H9 (cell line): ENCODE measurements around the gene SRP19. TPM values are rescaled to one million over a fixed set of nuclear protein-coding genes. Genes with fewer than 3 reads are reported as not detected.

Experiments used
- DNase-seq: peaks from one replicate; pipeline ENCODE4 v3.0.0-alpha.2; 2017
- H2AFZ ChIP-seq: one replicate; pipeline ENCODE4 v1.6.1; 2013; ENCODE audit warnings: mild to moderate bottlenecking, low read length, control low read depth, moderate library complexity
- H2AK5ac ChIP-seq: 2 replicates; pipeline ENCODE4 v1.6.1; 2013; ENCODE audit warnings: low read length, control low read depth, mixed read lengths; ENCODE audit not compliant: insufficient read length
- H2BK120ac ChIP-seq: one replicate; pipeline ENCODE4 v1.6.1; 2013; ENCODE audit warnings: low read depth, mild to moderate bottlenecking, low read length, control low read depth, inconsistent platforms; ENCODE audit not compliant: poor library complexity, severe bottlenecking
- H2BK12ac ChIP-seq: 2 replicates; pipeline ENCODE4 v1.6.1; 2013; ENCODE audit warnings: low read length, control low read depth, mixed read lengths, low read depth; ENCODE audit not compliant: insufficient read length
- H2BK15ac ChIP-seq: 2 replicates; pipeline ENCODE4 v1.6.1; 2013; ENCODE audit warnings: low read depth, low read length, control low read depth
- H2BK20ac ChIP-seq: one replicate; pipeline ENCODE4 v1.6.1; 2013; ENCODE audit warnings: low read depth, mild to moderate bottlenecking, low read length, control low read depth, inconsistent platforms; ENCODE audit not compliant: poor library complexity, severe bottlenecking
- H2BK5ac ChIP-seq: 2 replicates; pipeline ENCODE4 v1.6.1; 2013; ENCODE audit warnings: low read length, control low read depth, mixed read lengths; ENCODE audit not compliant: insufficient read length
- H3K14ac ChIP-seq: 2 replicates; pipeline ENCODE4 v1.6.1; 2013; ENCODE audit warnings: low read length, control low read depth; ENCODE audit not compliant: insufficient read depth
- H3K18ac ChIP-seq: 2 replicates; pipeline ENCODE4 v1.6.1; 2013; ENCODE audit warnings: low read depth, mild to moderate bottlenecking, mixed read lengths, low read length, control low read depth; ENCODE audit not compliant: insufficient read length
- H3K23ac ChIP-seq: 2 replicates; pipeline ENCODE4 v1.6.1; 2013; ENCODE audit warnings: low read length, control low read depth, mixed read lengths, low read depth; ENCODE audit not compliant: insufficient read length
- H3K23me2 ChIP-seq: 2 replicates; pipeline ENCODE4 v1.6.1; 2013; ENCODE audit warnings: low read depth, mild to moderate bottlenecking, mixed read lengths, low read length, control low read depth; ENCODE audit not compliant: insufficient read length, poor library complexity, severe bottlenecking
- H3K27ac ChIP-seq: 2 replicates; pipeline ENCODE4 v1.5.1; 2013; ENCODE audit warnings: low read length, control low read depth, mixed read lengths, low read depth; ENCODE audit not compliant: insufficient read length
- H3K27me3 ChIP-seq: 2 replicates; pipeline ENCODE4 v1.6.1; 2013; ENCODE audit warnings: low read length, control low read depth, inconsistent platforms; ENCODE audit not compliant: insufficient read depth
- H3K4ac ChIP-seq: 2 replicates; pipeline ENCODE4 v1.6.1; 2013; ENCODE audit warnings: low read depth, mild to moderate bottlenecking, control low read depth, inconsistent platforms, low read length, moderate library complexity
- H3K4me1 ChIP-seq: 2 replicates; pipeline ENCODE4 v1.6.1; 2013; ENCODE audit warnings: low read length, control low read depth, inconsistent platforms; ENCODE audit not compliant: insufficient read depth
- H3K4me2 ChIP-seq: 2 replicates; pipeline ENCODE4 v1.6.1; 2013; ENCODE audit warnings: low read length, control low read depth, mixed read lengths; ENCODE audit not compliant: insufficient read length, insufficient read depth
- H3K56ac ChIP-seq: 2 replicates; pipeline ENCODE4 v1.6.1; 2013; ENCODE audit warnings: low read depth, mild to moderate bottlenecking, mixed read lengths, low read length, control low read depth; ENCODE audit not compliant: insufficient read length
- H3K79me1 ChIP-seq: 2 replicates; pipeline ENCODE4 v1.6.1; 2013; ENCODE audit warnings: low read depth, mild to moderate bottlenecking, moderate library complexity, low read length, control low read depth, inconsistent platforms; ENCODE audit not compliant: insufficient read depth, poor library complexity, severe bottlenecking
- H3K79me2 ChIP-seq: 2 replicates; pipeline ENCODE4 v1.6.1; 2013; ENCODE audit warnings: low read length, control low read depth, inconsistent platforms; ENCODE audit not compliant: insufficient read depth
- H3K9ac ChIP-seq: 2 replicates; pipeline ENCODE4 v1.6.1; 2013; ENCODE audit warnings: low read length, control low read depth, mixed read lengths; ENCODE audit not compliant: insufficient read length; ENCODE audit errors: extremely low read depth
- H3K9me3 ChIP-seq: one replicate; pipeline ENCODE4 v1.6.1; 2013; ENCODE audit warnings: low read depth, low read length, inconsistent platforms; ENCODE audit not compliant: control insufficient read depth
- H3T11ph ChIP-seq: one replicate; pipeline ENCODE4 v1.6.1; 2013; ENCODE audit warnings: mild to moderate bottlenecking, low read length, control low read depth, inconsistent platforms
- H4K20me1 ChIP-seq: one replicate; pipeline ENCODE4 v1.6.1; 2013; ENCODE audit not compliant: control insufficient read depth, insufficient read length, insufficient read depth
- H4K5ac ChIP-seq: 2 replicates; pipeline ENCODE4 v1.6.1; 2013; ENCODE audit warnings: low read depth, mild to moderate bottlenecking, mixed read lengths, low read length, control low read depth; ENCODE audit not compliant: insufficient read length
- H4K8ac ChIP-seq: replicated peaks from 2 replicates; pipeline ENCODE4 v1.6.1; 2013; ENCODE audit warnings: low read length, control low read depth, mixed read lengths, low read depth; ENCODE audit not compliant: insufficient read length
- H4K91ac ChIP-seq: 2 replicates; pipeline ENCODE4 v1.6.1; 2013; ENCODE audit warnings: low read depth, mild to moderate bottlenecking, moderate library complexity, mixed read lengths, low read length, control low read depth; ENCODE audit not compliant: insufficient read length
- H3K27ac Mint-ChIP-seq, 3 experiments: 2 replicates in 2 of 3; 3 replicates in 1 of 3; pipeline ENCODE4 v1.8.0; 2020 to 2021; ENCODE audit warnings: mixed read lengths in 3 of 3, mild to moderate bottlenecking in 1 of 3, moderate library complexity in 1 of 3
- H3K27me3 Mint-ChIP-seq: 2 replicates; pipeline ENCODE4 v1.8.0; 2021; ENCODE audit warnings: low read depth, mild to moderate bottlenecking, moderate library complexity, mixed read lengths
- H3K36me3 Mint-ChIP-seq, 3 experiments: 2 replicates in 2 of 3; 3 replicates in 1 of 3; pipeline ENCODE4 v1.8.0; 2020 to 2021; ENCODE audit warnings: low read depth in 3 of 3, mixed read lengths in 3 of 3; ENCODE audit not compliant: insufficient read depth in 1 of 3
- H3K4me1 Mint-ChIP-seq, 2 experiments: 2 replicates each; pipeline ENCODE4 v1.8.0; 2020; ENCODE audit warnings: mixed read lengths in 2 of 2
- H3K4me3 Mint-ChIP-seq, 2 experiments: 2 replicates in 1 of 2; 3 replicates in 1 of 2; pipeline ENCODE4 v1.8.0; 2020 to 2021; ENCODE audit warnings: mild to moderate bottlenecking in 2 of 2, mixed read lengths in 2 of 2, moderate library complexity in 1 of 2
- H3K9me3 Mint-ChIP-seq, 2 experiments: 2 replicates in 1 of 2; 3 replicates in 1 of 2; pipeline ENCODE4 v1.8.0; 2020; ENCODE audit warnings: mild to moderate bottlenecking in 2 of 2, mixed read lengths in 2 of 2, moderate library complexity in 1 of 2
- CTCF ChIP-seq: fragments of 200-600 bp; sonication (generic); conservative IDR thresholded peaks from 3 replicates; pipeline ENCODE4 v1.8.0; 2021; ENCODE audit warnings: antibody characterized with exemption, mild to moderate bottlenecking
- WGBS: extraction: QIAGEN DNeasy Blood & Tissue Kit; methylation state at CpG from one replicate; pipeline ENCODE4 v1.1.7; 2013; ENCODE audit warnings: missing lambda C conversion rate, low lambda C conversion rate, mixed read lengths; ENCODE audit not compliant: insufficient read length; ENCODE audit errors: extremely low coverage; 5-methylcytosine and 5-hydroxymethylcytosine counted together
- total RNA-seq: library from RNA; stranded (reverse); gene quantifications from 2 replicates; pipeline ENCODE4 v1.2.1, GENCODE V29; 2021

SRP19 gene
- total RNA-seq, 1 experiment from 2014 or later = 78.9 TPM

GRCh38 chr5:112866739-112867138 lies 5.7 kb downstream of the SRP19 start:
- no peak overlapping the region for H3T11ph ChIP-seq

More at GRCh38 chr5:112866739-112867138, 5.7 kb downstream of the SRP19 start:
- Histone ChIP-seq H2AFZ (no peak overlapping the region), H4K5ac (no peak overlapping the region), H3K79me2 (peaks cover 14% of the 10 kb centered on the region; the same call in 1 of the 2 replicates), H3K14ac (no peak overlapping the region), H2AK5ac (no peak overlapping the region), H3K23ac (no peak overlapping the region), H2BK120ac (no peak overlapping the region), H3K79me1 (peaks cover 3% of the 10 kb centered on the region), H3K4me1 (no peaks in the 10 kb centered on the region), H2BK15ac (no peak overlapping the region), H3K18ac (no peak overlapping the region), H4K91ac (no peak overlapping the region), H3K9ac (no peak overlapping the region), H4K20me1 (no peaks in the 10 kb centered on the region), H3K4me2 (no peak overlapping the region), H2BK20ac (no peak overlapping the region), H2BK5ac (no peak overlapping the region), H2BK12ac (no peak overlapping the region), H4K8ac (no peak overlapping the region), H3K27me3 (no peaks in the 10 kb centered on the region), H3K4ac (no peak overlapping the region), H3K9me3 (no peaks in the 10 kb centered on the region), H3K23me2 (peaks cover 4% of the 10 kb centered on the region), H3K27ac (no peak overlapping the region), H3K56ac (no peak overlapping the region)
- Mint-ChIP-seq H3K27me3 (no peaks in the 10 kb centered on the region), H3K27ac (no peak overlapping the region), H3K4me1 (peaks cover 12 to 14% of the 10 kb centered on the region in 2 experiments), H3K9me3 (no peaks in the 10 kb centered on the region), H3K36me3 (peaks cover 42 to 85% (median 64%) of the 10 kb centered on the region in 3 experiments; a peak in 6 of 7 replicates), H3K4me3 (no peak overlapping the region)
- DNase-seq = no peak
- no peak for TF ChIP-seq CTCF
- WGBS = no CpG with 5 or more reads among the region's 2 CpGs
